GM12801 (cell line): ENCODE data around the gene SLC35B1.

Experiments used
- TF ChIP-seq, protein P1 (sequence below): IDR thresholded peaks from one replicate; pipeline ENCODE4 v1.5.1; 2011; ENCODE audit warnings: control low read depth; ENCODE audit not compliant: insufficient read length; ENCODE audit errors: extremely low read depth

SLC35B1 gene

GRCh38 chr17:49694847-49695697, 12.7 kb downstream of the SLC35B1 start:
- TF ChIP-seq, protein P1, sequence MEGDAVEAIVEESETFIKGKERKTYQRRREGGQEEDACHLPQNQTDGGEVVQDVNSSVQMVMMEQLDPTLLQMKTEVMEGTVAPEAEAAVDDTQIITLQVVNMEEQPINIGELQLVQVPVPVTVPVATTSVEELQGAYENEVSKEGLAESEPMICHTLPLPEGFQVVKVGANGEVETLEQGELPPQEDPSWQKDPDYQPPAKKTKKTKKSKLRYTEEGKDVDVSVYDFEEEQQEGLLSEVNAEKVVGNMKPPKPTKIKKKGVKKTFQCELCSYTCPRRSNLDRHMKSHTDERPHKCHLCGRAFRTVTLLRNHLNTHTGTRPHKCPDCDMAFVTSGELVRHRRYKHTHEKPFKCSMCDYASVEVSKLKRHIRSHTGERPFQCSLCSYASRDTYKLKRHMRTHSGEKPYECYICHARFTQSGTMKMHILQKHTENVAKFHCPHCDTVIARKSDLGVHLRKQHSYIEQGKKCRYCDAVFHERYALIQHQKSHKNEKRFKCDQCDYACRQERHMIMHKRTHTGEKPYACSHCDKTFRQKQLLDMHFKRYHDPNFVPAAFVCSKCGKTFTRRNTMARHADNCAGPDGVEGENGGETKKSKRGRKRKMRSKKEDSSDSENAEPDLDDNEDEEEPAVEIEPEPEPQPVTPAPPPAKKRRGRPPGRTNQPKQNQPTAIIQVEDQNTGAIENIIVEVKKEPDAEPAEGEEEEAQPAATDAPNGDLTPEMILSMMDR: no peak

- TF ChIP-seq, protein P1: no peak
Observed at GRCh38 chr17:49692751-49693150, 15.0 kb downstream of the SLC35B1 start.

DNA sequence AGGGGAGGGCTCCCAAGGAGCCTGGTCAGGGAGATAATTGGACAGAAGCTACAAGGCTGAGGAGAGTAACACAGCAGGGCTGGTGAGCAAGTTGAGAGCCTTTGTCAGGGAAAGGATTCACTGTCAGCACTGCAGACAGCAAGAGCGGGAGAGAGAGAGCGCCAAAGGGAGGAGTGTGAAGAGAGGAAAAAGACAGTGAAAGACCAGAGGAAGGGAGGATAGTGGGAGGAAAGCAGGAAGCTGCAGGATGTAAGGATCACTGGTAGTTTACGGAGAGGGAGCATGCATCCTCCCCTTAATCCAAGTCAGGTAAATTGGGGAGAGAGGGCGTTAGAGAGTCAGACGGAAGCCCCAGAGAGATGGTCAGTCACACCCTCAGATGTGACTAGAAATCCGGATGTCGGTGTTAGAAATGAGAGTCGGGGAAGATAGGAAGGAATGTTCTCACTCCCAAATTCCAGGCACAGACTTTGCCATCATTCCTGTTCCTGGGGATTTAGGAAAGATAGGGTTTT, 16.0 kb downstream of the SLC35B1 start:
- TF ChIP-seq, protein P1: no peak

DNA sequence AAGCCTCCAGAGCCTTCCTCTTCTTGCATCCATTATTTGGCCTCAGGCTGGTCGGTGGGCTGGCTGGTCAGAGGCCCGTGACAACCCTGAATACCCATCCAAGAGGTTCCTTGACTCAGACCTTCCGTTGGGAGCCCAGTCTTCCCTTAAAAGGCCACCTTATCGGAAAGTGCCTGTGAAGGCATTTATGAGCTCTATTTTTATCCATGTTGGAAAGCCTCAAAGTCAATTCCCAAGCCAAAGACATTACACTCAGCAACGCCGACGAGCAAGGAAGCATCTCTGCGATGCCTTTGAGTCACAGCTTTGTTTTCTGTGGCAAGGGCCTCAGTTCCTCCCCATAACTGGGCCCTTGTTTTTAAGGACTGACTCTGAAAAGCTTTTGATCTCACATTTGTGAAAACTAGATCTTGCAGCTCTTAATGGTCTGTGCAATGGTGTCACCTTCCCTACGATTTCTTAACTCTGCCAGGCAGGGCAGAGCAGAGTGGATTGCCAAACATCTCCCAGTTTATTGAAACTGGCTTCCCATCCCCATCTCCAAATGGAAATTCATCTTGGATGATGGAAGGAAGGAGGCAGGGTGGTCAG, 16.6 kb downstream of the SLC35B1 start:
- TF ChIP-seq, protein P1: no peak

DNA sequence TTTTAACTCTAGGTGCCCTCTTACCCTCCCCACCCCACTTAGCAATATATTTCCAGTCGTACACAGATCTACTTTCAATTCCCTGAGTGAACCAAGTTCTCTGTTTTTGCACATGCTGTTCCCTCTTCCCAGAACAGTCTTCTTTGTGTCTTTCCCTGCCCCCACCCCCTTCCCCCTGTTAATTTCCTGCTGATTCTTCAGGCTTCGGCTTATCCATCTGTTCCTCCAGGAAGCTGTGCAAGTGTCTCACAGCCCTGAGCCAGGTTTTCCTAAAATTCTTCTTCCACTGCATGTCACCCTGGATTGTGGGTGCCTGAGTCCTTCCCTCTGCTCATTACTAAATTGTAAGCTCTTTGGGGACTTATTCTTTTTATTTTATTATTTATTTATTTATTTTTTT, 17.5 kb downstream of the SLC35B1 start:
- TF ChIP-seq, protein P1: no peak

DNA sequence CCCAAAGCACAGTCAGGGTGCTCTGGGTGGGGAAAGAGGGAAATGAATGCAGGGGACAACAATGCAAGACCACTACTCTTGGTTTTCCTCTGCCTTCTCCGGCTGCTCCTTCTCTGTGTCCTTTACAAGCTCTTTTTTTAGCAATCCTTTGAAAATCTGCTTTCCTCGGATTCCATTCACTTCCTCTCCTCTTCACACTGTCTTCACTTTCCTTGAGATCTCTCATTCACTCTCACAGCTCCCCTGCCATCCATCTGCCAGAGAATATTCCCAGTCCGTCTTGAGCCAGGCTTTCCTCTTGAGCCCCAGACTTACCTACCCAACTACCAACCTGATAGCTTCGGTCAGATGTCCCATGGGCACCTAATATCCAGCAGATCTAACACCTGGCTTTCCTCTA, 18.9 kb downstream of the SLC35B1 start:
- TF ChIP-seq, protein P1: no peak

DNA sequence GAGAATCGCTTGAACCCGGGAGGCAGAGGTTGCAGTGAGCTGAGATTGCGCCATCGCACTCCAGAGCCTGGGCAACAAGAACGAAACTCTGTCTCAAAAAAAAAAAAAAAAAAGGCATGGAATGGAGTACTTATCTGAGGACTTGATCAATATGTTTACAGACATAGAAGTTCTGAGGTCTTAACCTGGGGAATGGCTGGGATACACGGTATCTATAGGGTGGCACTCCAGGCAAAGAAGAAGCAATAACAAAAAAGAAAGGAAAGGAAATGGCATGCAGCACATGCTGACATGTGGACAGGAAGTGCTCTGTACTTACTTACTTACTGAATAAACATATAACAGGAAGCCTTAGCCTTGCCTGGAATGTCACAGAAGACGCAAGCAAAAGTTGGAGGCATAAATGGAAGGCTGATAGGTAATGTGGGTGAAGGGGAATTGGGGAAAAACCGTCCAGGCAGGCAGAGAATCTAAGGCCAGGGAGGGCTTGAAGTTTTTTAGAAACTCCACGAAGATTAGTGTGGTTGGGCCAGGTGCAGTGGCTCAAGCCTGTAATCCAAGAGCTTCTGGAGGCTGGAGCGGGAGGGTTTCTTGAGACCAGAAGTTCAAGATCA, 19.8 kb downstream of the SLC35B1 start:
- TF ChIP-seq, protein P1: no peak
